ENCODE data around the gene CYP1A2.
"Not testable (repeated sequence)": the region's sequence is repeated elsewhere in the genome, so short reads cannot be mapped to it uniquely, and the experiment has no call there.

The CYP1A2 gene, protein sequence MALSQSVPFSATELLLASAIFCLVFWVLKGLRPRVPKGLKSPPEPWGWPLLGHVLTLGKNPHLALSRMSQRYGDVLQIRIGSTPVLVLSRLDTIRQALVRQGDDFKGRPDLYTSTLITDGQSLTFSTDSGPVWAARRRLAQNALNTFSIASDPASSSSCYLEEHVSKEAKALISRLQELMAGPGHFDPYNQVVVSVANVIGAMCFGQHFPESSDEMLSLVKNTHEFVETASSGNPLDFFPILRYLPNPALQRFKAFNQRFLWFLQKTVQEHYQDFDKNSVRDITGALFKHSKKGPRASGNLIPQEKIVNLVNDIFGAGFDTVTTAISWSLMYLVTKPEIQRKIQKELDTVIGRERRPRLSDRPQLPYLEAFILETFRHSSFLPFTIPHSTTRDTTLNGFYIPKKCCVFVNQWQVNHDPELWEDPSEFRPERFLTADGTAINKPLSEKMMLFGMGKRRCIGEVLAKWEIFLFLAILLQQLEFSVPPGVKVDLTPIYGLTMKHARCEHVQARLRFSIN

DNA sequence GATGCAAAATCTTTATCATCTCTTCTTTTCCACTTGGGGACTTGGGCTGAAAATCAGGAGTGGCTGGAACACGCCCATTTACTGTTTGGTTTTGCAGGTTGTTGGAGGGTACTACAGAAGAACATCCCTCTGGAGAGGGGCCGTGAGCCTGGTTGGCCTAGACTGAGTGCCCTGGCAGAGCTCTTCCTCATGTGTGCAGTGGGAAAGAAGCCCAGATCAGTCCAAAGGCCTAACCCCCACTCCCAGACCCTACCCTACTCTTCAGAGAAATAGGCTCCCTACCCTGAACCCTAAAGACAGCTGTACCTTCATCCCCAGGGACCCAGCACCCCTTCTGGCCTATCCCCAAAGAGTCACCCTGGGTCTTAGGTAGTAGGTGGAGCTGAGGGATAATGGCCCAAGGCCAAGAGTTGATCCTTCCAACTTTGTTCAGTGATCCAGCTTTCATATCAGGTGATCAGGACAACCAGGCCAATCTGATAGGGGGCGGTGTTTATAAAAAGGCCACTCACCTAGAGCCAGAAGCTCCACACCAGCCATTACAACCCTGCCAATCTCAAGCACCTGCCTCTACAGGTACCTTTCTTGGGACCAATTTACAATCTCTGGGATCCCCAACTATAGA is at the start of gene CYP1A2:
CYP1A2 (plus strand) TSS at position 524 of the 625 bp plus-strand sequence. CDS start 894 bp downstream, outside the sequence.
- no peak for DNase-seq

DNA sequence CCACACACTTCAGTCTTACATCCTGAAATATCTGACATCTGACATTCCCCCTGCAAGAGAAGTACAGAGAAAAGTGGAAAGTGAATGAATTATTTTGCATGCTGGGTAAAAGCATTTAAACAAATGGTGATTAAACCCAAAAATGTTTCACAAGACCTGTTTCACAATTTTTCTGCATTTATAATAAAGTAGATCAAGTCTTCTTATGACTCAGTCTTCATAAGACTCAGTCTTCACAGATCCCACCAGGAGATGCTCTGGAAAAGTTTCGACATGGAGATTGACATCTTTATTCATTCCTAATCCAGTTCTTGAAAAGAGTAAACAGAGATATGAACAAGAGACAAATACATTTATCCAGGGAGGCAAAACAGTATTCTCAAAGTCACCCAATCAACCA is 39.6 kb upstream of the CYP1A2 start:
- DNase-seq: peak; percentile 61

DNA sequence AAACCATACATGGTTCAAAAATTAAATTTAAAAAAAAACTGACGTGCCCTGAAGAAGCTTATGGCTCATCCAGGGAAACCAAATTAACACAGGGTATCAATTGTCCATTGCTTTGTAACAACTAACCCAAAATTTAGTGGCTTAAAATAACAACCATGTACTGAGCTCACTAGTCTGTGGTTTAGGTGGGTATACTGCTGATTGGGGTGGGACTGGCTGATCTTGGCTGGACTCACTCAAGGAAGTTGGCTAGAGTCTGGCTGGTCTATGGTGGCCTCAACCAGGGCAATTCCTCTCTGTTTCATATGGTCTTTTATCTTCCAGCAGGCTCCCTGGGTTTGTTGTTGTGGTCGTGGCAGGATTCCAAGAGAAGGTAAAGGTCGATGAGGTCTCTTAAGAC is 38.8 kb upstream of the CYP1A2 start:
- no peak for DNase-seq

DNA sequence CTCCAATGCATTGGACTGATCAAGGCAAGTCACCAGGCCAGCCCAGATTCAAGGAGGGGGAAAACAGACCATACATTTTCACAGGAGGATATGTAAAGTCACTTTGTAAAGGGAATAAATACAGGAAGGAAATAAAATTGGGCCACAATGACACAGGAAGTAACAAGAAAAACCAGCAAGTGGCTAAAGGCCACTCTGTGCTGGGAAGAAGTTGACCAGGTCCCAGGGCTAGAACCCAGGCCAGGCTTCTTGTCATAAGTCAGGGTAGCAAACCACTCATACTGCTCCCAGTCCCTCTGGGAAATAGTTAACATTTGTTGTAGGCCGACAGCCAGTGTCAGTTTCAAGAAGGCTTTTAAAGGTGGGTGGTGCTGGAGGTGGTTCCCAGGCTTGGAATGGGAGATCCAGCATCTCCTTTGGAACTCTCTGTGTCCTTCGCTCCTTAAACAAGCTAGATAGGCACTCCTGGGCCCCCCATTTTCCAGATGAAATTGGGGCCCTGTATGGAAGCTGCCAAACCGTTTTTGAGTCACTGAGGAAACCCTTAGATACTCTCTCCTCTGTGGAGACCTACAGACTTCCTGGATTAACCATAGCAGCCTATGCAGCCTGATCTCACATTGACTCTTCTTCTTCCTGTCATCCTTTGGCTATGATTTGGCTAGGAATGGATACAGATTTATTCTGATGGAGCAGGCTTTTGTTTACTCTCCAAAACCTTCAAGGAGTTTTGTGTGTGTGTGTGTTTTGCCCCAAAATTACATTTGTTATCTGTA is 38.1 kb upstream of the CYP1A2 start:
- no peak for DNase-seq

DNA sequence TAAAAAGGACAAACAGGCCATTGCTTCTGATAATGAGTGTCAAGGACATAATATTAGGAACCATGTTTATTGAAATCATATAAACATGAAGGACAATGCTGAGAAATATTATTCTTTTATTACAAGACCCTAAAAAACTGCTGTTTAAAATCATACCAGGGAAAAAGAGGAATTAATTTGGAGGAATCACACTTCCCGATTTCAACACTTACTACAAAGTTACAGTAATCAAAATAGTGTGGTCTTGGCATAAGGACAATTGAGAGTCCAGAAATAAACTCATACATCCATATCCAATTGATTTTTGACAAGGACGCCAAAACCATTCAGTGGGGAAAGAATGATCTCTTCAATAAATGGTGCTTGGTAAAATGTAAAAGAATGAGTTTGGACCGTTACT is 36.3 kb upstream of the CYP1A2 start:
- peak; percentile 44 for DNase-seq

DNA sequence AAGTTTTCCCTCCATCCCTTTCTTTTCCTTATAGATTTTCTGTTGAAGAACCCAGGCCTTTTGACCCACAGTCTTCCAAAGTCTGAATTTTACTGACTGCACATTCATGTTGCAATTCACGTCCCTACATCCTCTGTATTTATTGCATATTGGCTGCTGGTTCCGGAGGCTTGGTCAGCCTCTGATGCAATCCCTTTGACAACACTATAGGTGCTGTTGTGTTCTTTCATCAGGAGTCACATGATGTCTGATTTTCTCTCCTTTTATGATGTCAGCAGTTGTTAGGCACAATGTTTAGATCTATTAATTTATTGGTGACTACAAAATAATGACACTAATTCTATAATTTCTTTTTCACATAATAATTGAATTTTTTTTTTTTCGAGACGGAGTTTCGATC is 32.0 kb upstream of the CYP1A2 start:
- DNase-seq: peak; percentile 41

DNA sequence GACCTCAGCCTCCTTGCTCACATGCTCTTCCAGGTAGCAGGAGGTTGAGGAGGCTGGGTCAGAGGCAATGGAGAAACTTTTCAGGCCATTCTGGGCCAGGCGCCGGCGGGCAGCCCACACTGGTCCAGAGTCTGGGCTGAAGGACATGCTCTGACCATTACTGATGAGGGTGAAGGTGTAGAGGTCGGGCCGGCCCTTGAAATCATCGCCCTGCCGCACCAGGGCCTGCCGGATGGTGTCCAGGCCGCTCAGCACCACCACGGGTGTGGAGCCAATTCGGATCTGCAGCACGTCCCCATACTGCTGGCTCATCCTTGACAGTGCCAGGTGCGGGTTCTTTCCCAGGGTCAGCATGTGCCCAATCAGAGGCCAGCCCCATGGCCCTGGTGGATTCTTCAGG is 26.1 kb upstream of the CYP1A2 start:
- no peak for DNase-seq

DNA sequence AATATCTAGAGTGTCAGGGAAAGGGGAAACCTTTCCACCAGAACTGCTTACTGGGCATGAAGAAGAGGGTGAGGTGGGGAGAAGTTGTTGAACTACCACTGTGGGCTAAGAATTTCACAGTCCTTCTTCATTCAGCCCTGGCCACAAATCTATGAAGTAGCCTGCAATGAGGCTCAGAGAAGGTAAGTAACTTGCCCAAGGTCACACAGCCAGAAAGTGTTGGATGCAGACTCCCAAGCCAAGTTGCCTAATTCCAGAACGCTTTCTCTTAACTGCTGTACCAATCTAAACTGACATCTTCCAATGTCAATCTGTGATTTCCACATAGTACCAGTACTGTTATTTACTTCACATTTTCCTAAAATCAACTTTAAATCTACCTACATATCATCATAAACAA is 25.5 kb upstream of the CYP1A2 start:
- DNase-seq: no peak

DNA sequence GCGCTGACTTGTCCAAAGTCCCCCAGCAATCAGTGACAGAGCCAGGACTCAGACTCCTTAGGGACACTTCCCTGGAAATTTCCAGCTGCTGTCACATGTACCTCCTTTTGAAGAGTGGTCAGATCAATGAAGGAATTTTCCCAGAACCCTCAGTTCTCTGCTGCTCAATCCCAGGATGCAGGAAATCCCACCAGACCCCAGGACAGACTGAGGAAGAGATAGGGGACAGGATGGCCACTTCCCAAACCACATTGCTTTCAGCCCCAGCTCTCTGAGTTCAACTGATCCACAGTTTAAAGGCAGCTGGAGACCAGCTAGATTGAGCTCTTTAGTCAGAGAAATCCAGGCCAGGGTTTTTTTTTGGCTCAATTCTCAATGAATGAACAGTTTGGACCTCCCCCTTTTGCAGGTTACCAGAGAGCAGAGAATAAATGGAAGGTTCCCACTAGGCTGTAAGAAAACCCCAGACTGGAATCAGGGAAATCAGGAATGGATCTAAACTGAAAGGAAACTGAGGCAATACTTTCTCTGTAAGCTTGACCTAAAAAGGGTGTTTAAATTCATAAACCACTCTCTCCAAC is 24.8 kb upstream of the CYP1A2 start:
- DNase-seq: peak; percentile 17

DNA sequence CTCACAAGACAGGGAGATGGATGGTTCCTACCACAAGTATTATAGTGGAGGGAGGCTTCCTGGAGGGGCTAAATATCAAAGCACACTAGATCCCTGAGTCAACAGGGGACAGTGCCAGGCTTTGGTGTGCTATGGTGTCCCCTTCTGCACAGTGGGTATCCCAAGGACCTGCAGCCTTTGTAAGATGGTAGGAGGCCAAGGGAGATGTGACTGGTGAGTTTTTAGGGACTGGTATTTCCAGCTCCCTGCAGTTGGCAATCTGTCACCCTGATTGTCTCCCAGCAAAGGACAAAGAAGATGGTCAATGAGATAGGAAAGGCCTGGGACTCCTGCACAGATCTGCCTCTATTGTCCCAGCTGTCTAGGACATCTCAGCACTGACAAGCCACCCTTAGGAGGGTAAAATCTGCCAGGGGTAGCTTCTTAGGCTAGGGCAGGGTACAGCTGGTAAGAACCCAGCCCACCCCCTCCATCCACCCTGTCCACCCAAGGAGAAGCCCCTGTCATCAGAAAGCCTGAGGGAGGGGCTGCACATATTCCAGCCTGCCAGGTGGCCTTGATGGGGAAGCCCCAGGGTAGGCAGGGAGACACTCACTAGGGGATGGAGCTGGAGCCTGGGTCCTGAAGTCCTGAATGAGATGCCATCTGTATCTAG is 23.9 kb upstream of the CYP1A2 start:
- DNase-seq: no peak

DNA sequence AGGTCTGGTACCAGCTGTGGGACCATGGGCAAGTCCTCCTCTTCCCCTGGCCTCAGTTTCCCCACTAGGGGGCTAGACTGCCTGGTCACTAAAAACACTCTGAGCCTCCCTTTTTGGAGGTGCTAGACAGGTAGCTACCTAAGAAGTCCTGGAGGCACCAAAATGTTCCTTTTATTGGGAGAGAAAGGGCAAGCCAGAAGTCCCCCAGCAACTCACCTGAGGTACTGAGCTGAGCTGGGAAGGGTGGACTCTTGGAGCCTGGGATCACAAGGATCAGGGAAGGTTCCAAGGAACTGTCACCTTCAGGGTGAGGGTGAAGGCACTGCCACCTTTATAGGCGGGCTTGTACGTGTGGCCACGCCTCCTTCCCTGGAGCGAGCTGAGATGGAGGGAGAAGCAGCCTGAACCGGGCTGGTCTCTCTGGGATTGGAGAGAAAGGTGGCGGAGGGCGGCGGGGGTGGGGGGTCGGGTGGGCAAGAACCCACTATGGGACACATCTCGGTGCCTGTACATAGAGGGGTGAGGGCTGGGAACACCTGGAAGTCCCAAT is 23.3 kb upstream of the CYP1A2 start, which contains the start of gene CYP1A1:
CYP1A1 (minus strand) TSS at position 304 of the 550 bp plus-strand sequence. CDS start 2,431 bp downstream, outside the sequence.
- no peak for DNase-seq

DNA sequence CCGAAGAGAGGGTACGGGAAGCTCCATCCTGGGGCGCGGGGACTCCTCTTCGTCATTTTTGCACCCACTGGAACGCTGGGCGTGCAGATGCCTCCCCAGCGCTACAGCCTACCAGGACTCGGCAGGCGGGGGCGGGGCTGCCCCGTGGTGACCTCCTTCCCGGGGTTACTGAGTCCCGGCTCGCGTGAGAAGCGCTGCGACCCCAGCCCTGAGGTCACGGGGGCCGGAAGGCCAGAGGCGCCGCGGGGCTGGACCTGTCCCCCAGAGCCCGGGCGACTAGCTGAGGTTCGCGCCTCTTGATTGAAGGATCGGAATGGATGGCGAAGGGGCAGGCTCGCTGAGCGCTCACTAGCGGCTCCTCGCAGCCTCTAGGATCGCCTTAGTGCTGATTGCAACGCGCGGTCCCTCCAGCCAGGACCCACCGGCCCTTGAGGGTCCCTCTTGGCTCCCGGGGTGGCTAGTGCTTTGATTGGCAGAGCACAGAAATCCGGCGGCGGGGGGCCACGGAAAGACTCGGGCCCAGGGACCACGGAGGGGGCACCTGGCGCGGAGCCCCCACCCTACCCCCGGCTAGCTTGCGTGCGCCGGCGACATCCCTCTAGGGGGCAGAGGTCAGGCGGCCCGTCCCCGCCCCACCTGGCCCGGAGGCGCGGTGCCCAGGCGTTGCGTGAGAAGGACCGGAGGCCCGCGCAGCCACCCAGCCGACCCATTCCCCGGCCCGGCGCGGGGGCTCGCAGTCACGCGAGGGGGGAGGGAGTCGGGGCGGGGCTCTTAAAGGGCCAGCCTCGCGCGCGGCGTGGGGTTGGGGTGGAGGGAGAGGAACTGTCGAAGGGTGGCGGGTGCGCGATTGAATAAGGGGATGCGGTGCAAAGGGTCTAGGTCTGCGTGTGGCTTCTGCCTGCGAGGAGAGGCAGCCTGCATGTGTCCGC is 22.5 kb upstream of the CYP1A2 start:
- DNase-seq: peak; percentile 27

DNA sequence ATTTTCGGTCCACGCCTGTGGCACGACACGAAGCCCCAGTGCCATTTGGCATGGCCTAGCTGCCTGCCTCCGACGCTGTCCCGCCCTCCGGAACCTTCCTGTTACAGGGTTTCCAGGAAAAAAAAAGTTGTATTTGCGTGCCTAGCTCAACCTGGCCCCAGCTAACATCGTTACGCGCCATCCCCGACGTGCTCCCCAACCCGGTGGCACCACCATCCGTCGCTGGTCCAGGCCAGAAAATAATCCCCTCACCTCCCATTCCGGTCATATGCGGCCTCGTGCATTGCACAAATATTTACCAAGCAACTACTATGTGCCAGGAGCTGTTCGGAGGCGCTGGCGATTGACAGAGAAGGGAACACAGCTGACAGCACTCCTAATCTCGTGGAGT is 21.9 kb upstream of the CYP1A2 start:
- no peak for DNase-seq

DNA sequence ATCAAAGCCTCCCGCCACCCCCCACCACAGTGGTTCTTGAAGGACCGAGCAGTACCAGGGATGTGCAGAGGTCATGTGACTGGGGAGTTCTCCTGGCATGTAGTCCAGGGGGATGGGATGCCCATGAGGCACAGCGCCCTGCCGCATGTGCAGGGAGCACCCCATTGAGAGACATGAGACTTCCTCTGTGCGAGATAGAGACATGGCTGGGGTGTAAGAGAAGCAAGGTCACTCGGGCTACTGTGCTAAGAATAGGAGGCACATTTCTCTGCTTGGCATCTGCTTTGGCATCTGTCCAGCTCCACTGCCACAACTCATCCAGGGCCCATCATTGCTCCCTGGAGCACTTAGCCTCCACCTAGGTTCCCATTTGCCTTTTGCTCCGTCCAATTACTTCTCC is 20.9 kb upstream of the CYP1A2 start:
- no peak for DNase-seq

DNA sequence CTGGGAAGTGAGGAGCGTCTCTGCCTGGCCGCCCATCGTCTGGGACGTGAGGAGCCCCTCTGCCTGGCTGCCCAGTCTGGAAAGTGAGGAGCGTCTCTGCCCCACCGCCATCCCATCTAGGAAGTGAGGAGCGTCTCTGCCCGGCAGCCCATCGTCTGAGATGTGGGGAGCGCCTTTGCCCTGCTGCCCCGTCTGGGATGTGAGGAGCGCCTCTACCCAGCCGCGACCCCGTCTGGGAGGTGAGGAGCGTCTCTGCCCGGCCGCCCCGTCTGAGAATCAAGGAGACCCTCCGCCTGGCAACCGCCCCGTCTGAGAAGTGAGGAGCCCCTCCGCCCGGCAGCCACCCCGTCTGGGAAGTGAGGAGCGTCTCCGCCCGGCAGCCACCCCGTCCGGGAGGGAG is 19.9 kb upstream of the CYP1A2 start:
- DNase-seq: not testable (repeated sequence)

DNA sequence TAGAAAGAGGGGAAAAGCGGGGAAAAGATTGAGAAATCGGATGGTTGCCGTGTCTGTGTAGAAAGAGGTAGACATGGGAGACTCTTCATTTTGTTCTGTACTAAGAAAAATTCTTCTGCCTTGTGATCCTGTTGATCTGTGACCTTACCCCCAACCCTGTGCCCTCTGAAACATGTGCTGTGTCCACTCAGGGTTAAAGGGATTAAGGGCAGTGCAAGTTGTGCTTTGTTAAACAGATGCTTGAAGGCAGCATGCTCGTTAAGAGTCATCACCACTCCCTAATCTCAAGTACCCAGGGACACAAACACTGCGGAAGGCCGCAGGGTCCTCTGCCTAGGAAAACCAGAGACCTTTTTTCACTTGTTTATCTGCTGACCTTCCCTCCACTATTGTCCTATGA is 19.3 kb upstream of the CYP1A2 start:
- not testable (repeated sequence) for DNase-seq

DNA sequence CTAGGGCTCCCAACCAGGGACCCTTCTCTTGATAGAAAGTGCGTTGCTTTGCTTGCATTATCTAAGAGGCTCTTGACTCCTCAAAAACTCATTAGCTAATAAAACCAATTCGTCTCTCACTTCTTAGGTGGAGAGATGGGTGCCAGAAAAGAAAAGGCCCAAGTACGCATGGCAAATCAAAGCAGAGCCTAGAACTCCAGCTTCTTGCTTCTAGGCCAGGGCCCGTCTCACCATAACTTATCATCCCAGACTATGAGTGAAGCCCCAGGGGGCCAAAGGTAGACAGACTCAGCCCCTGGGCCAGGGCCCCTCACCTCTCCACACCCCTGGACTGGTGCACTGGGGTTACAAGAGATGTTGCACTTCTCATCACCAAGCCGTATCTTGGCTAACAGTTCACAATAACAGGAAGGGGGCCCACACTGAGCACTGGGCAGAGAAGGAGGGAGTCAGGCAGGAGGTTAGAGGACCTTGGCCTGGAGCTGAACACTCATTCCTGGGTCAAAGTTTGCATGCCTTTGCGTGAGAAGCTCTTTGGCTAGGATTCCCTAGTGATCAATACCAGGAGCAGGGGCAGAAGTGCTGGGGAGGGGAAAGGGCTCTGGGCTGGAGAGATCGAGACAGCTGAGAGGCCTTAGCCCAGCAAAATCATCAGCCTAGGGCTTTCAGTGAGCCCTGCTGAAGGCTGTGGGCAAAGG is 17.9 kb upstream of the CYP1A2 start:
- no peak for DNase-seq

DNA sequence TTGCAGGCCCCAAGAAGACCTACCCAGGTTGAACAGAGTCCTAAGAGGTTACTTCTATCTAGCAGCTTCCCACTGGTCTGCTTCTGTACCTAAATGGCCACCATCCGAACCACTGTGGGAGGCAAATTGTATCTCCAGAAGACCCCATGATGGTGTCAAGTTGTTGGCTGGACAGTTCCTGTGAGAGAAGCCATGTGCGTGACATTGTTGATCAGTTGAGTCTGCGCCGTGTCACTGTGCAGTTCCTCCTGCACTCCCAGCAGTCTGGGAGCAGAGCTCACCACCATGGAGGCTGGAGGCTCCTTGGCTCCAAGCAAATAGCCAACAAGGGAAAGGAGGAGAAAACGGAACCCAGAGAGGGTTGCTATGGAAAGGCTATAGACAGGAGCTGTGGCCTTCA is 15.8 kb upstream of the CYP1A2 start:
- DNase-seq: no peak

DNA sequence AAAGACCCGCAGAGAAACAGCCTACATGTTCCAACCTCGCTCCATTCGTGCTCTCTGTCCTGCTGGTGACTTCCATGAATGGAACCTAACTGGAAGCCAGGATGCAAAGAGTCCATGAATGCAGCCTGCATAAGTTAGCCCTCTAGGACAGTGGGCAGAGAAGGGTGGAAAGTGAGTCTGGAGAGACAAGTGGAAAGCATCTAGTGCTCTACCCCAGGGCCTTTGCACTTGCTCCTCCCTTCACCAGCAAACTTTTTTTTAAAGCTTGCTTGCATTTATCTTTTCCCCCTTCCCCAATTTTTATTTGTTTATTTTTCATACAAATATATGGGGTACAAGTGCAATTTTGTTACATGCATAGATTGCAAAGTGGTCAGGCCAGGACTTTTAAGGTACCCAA is 15.4 kb upstream of the CYP1A2 start:
- DNase-seq: no peak

DNA sequence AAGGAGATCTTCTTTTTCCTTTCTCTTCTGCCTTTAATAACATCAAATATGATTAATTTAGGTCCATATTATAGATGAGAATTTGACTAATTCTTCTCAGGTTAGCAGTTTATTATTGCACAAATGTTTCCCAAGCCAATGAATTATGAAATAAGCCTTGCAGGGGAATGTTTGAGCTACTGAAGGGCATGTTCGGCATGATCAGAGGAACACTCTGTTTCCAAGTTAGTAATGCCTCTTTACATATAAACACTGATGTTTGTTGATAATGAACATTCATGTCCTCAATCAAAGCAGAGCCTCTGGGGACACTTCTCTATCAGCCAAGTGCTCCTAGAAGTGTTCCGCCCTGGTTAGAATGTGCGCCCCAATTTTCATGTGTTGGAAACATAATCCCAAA is 13.3 kb upstream of the CYP1A2 start:
- DNase-seq: no peak

Measured in suppressor macrophage treated with lipopolysaccharide for 4 hours (primary cell).